Adrenal gland (tissue), 5 donors: ENCODE results near the gene ACADL.

Experiments
- POLR2A ChIP-seq, 2 donors: fragments of 450-650 bp; IDR thresholded peaks; one replicate each; pipeline ENCODE4 v1.6.1; 2017; ENCODE audit warnings: antibody characterized with exemption in 2 of 2, mild to moderate bottlenecking in 2 of 2, moderate library complexity in 1 of 2
- TF ChIP-seq, protein P1 (sequence below), 6 experiments: fragments of 450-650 bp in 4 of 6; fragments of 200-600 bp in 2 of 6; sonication (generic) in 1 of 6; IDR thresholded peaks; 1 replicate in 5 of 6; 2 replicates in 1 of 6; pipeline versions ENCODE4 v1.5.1 to v1.8.0; 2016 to 2021; ENCODE audit warnings: antibody characterized with exemption in 6 of 6, mild to moderate bottlenecking in 2 of 6, moderate library complexity in 1 of 6
- donor health status: DM: no; HTN: no; CAD: no.

DNA sequence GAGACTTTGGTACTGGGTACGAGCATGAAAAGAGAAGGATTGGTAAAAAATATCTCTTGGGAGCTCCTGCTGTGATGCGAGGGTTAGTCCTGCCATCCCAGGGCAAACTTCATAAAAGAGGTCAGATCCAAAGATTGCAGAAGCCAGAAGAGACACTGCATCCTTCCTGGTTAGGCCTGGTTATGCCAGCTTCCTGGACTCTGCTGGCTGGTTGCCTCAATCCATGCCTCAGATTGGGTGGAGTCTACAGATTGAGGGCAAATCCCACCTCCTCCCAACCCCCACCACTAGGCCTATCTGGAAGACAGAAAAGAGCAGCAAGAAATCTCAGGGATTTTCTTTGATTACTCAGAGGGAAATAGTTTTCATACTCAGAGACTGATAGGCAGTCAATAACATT, 5.3 kb upstream of the ACADL start:
- TF ChIP-seq, protein P1, sequence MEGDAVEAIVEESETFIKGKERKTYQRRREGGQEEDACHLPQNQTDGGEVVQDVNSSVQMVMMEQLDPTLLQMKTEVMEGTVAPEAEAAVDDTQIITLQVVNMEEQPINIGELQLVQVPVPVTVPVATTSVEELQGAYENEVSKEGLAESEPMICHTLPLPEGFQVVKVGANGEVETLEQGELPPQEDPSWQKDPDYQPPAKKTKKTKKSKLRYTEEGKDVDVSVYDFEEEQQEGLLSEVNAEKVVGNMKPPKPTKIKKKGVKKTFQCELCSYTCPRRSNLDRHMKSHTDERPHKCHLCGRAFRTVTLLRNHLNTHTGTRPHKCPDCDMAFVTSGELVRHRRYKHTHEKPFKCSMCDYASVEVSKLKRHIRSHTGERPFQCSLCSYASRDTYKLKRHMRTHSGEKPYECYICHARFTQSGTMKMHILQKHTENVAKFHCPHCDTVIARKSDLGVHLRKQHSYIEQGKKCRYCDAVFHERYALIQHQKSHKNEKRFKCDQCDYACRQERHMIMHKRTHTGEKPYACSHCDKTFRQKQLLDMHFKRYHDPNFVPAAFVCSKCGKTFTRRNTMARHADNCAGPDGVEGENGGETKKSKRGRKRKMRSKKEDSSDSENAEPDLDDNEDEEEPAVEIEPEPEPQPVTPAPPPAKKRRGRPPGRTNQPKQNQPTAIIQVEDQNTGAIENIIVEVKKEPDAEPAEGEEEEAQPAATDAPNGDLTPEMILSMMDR (IDR thresholded peaks at IDR 0.05), result no peak
- TF ChIP-seq POLR2A (IDR thresholded peaks at IDR 0.05), result no peak
